Stimulated activated CD4-positive, alpha-beta T cell treated with anti-CD3 and anti-CD28 coated beads, TNF-alpha, amount 100 ng/mL, for 4 hours (primary cell): ENCODE results near the gene SPATA2.

ENCODE experiments used
- DNase-seq, 3 experiments: peaks; one replicate each; pipeline ENCODE4 v3.0.0-alpha.2; 2020; ENCODE audit warnings: low read depth in 3 of 3

SPATA2 gene

GRCh38 chr20:49859011-49859410, 56.3 kb downstream of the SPATA2 start:
- DNase-seq, result no peak

- no peak for DNase-seq
Observed at GRCh38 chr20:49858076-49858585, 57.2 kb downstream of the SPATA2 start.

- no peak for DNase-seq
Observed at GRCh38 chr20:49856904-49857303, 58.4 kb downstream of the SPATA2 start.

- no peak for DNase-seq
Observed at GRCh38 chr20:49854190-49854875, 61.0 kb downstream of the SPATA2 start.

GRCh38 chr20:49853640-49854039, 61.7 kb downstream of the SPATA2 start:
- DNase-seq, result no peak
